GM12878 (cell line): Measurements from ENCODE around the gene THRA. TPM values are rescaled to one million over a fixed set of nuclear protein-coding genes. Genes with fewer than 3 reads are reported as not detected.

ENCODE experiments used
- ASH2L ChIP-seq: fragments of 300-600, 200-600 bp; sonication (generic); IDR thresholded peaks from 2 replicates; pipeline ENCODE4 v1.6.1; 2017; ENCODE audit warnings: low read depth, mild to moderate bottlenecking, borderline replicate concordance
- CHD1 ChIP-seq: IDR thresholded peaks from 2 replicates; pipeline ENCODE4 v1.6.1; 2012; ENCODE audit warnings: low read depth, low read length, improper control_type of control experiment
- CHD2 ChIP-seq: IDR thresholded peaks from 2 replicates; pipeline ENCODE4 v1.6.1; 2011; ENCODE audit warnings: low read depth, low read length, improper control_type of control experiment, borderline replicate concordance
- CHD4 ChIP-seq: fragments of 200-600 bp; sonication (generic); IDR thresholded peaks from 2 replicates; pipeline ENCODE4 v1.6.1; 2016; ENCODE audit warnings: mild to moderate bottlenecking
- CREB1 ChIP-seq: IDR thresholded peaks from 2 replicates; pipeline ENCODE4 v1.6.1; 2012; ENCODE audit warnings: low read depth, mild to moderate bottlenecking, inconsistent platforms
- CUX1 ChIP-seq: IDR thresholded peaks from 2 replicates; pipeline ENCODE4 v1.6.1; 2012; ENCODE audit warnings: improper control_type of control experiment, low read depth, low read length; ENCODE audit not compliant: insufficient replicate concordance
- GATAD2B ChIP-seq: fragments of 450-650 bp; conservative IDR thresholded peaks from 2 replicates; pipeline ENCODE4 v1.6.1; 2017; ENCODE audit warnings: low read depth, mild to moderate bottlenecking, moderate library complexity
- JUNB ChIP-seq: IDR thresholded peaks from 2 replicates; pipeline ENCODE4 v1.6.1; 2016; ENCODE audit warnings: antibody characterized with exemption, mild to moderate bottlenecking
- JUND ChIP-seq: IDR thresholded peaks from 2 replicates; pipeline ENCODE4 v1.6.1; 2012; ENCODE audit warnings: low read depth, mild to moderate bottlenecking, low read length, improper control_type of control experiment, moderate library complexity
- MEF2A ChIP-seq: IDR thresholded peaks from 2 replicates; pipeline ENCODE4 v1.6.1; 2011; ENCODE audit warnings: low read depth, mild to moderate bottlenecking, low read length, moderate library complexity; ENCODE audit not compliant: insufficient read depth
- MEF2B ChIP-seq: fragments of 450-650 bp; IDR thresholded peaks from 2 replicates; pipeline ENCODE4 v1.6.1; 2018; ENCODE audit warnings: mild to moderate bottlenecking, moderate library complexity; ENCODE audit not compliant: partially characterized antibody, poor library complexity, severe bottlenecking
- NFXL1 ChIP-seq: fragments of 450-650 bp; IDR thresholded peaks from 2 replicates; pipeline ENCODE4 v1.6.1; 2017; ENCODE audit warnings: antibody characterized with exemption, mild to moderate bottlenecking, borderline replicate concordance
- NFYA ChIP-seq: IDR thresholded peaks from 2 replicates; pipeline ENCODE4 v1.6.1; 2011; ENCODE audit warnings: low read depth, mild to moderate bottlenecking, low read length, improper control_type of control experiment, borderline replicate concordance
- RCOR1 ChIP-seq: conservative IDR thresholded peaks from 2 replicates; pipeline ENCODE4 v1.6.1; 2012; ENCODE audit warnings: low read depth, low read length, improper control_type of control experiment
- SIN3A ChIP-seq: IDR thresholded peaks from 2 replicates; pipeline ENCODE4 v1.6.1; 2012; ENCODE audit warnings: low read depth, low read length, improper control_type of control experiment
- SIX5 ChIP-seq: IDR thresholded peaks from 2 replicates; pipeline ENCODE4 v1.6.1; 2011; ENCODE audit warnings: mild to moderate bottlenecking, low read depth, low read length, moderate library complexity; ENCODE audit not compliant: severe bottlenecking
- SMARCA5 ChIP-seq: fragments of 450-650 bp; IDR thresholded peaks from 2 replicates; pipeline ENCODE4 v1.6.1; 2017; ENCODE audit warnings: mild to moderate bottlenecking
- SP1 ChIP-seq: IDR thresholded peaks from one replicate; pipeline ENCODE4 v1.6.1; 2011; ENCODE audit warnings: low read depth, low read length
- SREBF2 ChIP-seq: IDR thresholded peaks from 2 replicates; pipeline ENCODE4 v1.6.1; 2012; ENCODE audit warnings: mild to moderate bottlenecking, low read length
- ZNF384 ChIP-seq: IDR thresholded peaks from 2 replicates; pipeline ENCODE4 v1.6.1; 2012; ENCODE audit warnings: low read depth, mild to moderate bottlenecking, low read length, improper control_type of control experiment, borderline replicate concordance
- polyA plus RNA-seq, 11 experiments: library from polyadenylated mRNA; depleted of rRNA in 4 of 11; unstranded in 6 of 11; stranded (reverse) in 5 of 11; fragments of >200 nt; fragmentation: Nextera tagmentation in 4 of 11; fragmentation: Illumina TruSeq in 1 of 11; extraction: Ambion mirVana in 4 of 11; extraction: Trizol in 1 of 11; gene quantifications; 1 replicate in 1 of 11; 2 replicates in 10 of 11; pipeline versions ENCODE4 v1.2.1 to v1.2.3, GENCODE V29; 2011 to 2016; ENCODE audit warnings: inconsistent platforms in 2 of 11, missing spikeins in 2 of 11, low read depth in 1 of 11
- total RNA-seq, 4 experiments: library from RNA; depleted of rRNA in 3 of 4; stranded (reverse); fragments of >200 nt in 3 of 4; fragmentation: Illumina TruSeq in 1 of 4; extraction: Trizol in 1 of 4; gene quantifications; 2 replicates each; pipeline versions ENCODE4 v1.2.1 to v1.2.3, GENCODE V29; 2013 to 2021
- TF ChIP-seq, protein P1 (sequence below): fragments of 450-650 bp; IDR thresholded peaks from 2 replicates; pipeline ENCODE4 v1.6.1; 2016; ENCODE audit warnings: mild to moderate bottlenecking
- TF ChIP-seq, protein P2 (sequence below): fragments of 450-650 bp; IDR thresholded peaks from 2 replicates; pipeline ENCODE4 v1.6.1; 2017; ENCODE audit warnings: mild to moderate bottlenecking, low read depth, inconsistent platforms; ENCODE audit not compliant: poor library complexity, severe bottlenecking

Gene THRA
- total and polyA plus RNA-seq, 10 of the 15 experiments (the other 5 are each of a cell fraction or from before 2014, with no cell fraction given): 0.03 to 2.0 (median 0.64) TPM

GRCh38 chr17:40095944-40096791, 33.4 kb downstream of the THRA start (continued):
- TF ChIP-seq MEF2A (0 out of 2 replicates have a peak, but pooled peaks have one; percentile 19), SP1 (peak; percentile 64), CHD4 (no peak), MEF2B (peak; percentile 7), JUND (no peak), NFXL1 (no peak), CREB1 (peak; percentile 46; the same call in 1 of the 2 replicates), SMARCA5 (peak; percentile 42; the same call in 1 of the 2 replicates), SIX5 (no peak), ZNF384 (no peak), NFYA (no peak), ASH2L (no peak), GATAD2B (no peak), SIN3A (no peak), JUNB (peak; percentile 63; the same call in 1 of the 2 replicates), CHD1 (no peak), CHD2 (peak; percentile 33; the same call in 1 of the 2 replicates), CUX1 (no peak), RCOR1 (no peak), SREBF2 (no peak)
- TF ChIP-seq, protein P1, sequence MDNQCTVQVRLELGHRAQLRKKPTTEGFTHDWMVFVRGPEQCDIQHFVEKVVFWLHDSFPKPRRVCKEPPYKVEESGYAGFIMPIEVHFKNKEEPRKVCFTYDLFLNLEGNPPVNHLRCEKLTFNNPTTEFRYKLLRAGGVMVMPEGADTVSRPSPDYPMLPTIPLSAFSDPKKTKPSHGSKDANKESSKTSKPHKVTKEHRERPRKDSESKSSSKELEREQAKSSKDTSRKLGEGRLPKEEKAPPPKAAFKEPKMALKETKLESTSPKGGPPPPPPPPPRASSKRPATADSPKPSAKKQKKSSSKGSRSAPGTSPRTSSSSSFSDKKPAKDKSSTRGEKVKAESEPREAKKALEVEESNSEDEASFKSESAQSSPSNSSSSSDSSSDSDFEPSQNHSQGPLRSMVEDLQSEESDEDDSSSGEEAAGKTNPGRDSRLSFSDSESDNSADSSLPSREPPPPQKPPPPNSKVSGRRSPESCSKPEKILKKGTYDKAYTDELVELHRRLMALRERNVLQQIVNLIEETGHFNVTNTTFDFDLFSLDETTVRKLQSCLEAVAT: peak; percentile 45; the same call in 1 of the 2 replicates
- TF ChIP-seq, protein P2, sequence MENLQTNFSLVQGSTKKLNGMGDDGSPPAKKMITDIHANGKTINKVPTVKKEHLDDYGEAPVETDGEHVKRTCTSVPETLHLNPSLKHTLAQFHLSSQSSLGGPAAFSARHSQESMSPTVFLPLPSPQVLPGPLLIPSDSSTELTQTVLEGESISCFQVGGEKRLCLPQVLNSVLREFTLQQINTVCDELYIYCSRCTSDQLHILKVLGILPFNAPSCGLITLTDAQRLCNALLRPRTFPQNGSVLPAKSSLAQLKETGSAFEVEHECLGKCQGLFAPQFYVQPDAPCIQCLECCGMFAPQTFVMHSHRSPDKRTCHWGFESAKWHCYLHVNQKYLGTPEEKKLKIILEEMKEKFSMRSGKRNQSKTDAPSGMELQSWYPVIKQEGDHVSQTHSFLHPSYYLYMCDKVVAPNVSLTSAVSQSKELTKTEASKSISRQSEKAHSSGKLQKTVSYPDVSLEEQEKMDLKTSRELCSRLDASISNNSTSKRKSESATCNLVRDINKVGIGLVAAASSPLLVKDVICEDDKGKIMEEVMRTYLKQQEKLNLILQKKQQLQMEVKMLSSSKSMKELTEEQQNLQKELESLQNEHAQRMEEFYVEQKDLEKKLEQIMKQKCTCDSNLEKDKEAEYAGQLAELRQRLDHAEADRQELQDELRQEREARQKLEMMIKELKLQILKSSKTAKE: peak; percentile 67
